Measurements from ENCODE around the gene PPFIBP2.
A peak's percentile ranks its signal among the peaks of the same experiment; 100 is the strongest.

PPFIBP2 gene

GRCh38 chr11:7528514-7529049, 14.8 kb downstream of the PPFIBP2 start:
- DNase-seq = no peak

GRCh38 chr11:7530013-7530640, 16.3 kb downstream of the PPFIBP2 start:
- no peak for DNase-seq

- DNase-seq = no peak
These were observed 17.2 kb downstream of the PPFIBP2 start for GRCh38 chr11:7531011-7531410.

- DNase-seq = no peak
These were observed 18.8 kb downstream of the PPFIBP2 start for GRCh38 chr11:7532405-7533145.

GRCh38 chr11:7533199-7534041, 19.6 kb downstream of the PPFIBP2 start:
- DNase-seq = no peak

GRCh38 chr11:7534042-7534378, 20.2 kb downstream of the PPFIBP2 start:
- no peak for DNase-seq

- no peak for DNase-seq
These were observed 22.3 kb downstream of the PPFIBP2 start for GRCh38 chr11:7536100-7536499.

- DNase-seq = peak; percentile 34
These were observed 23.5 kb downstream of the PPFIBP2 start for GRCh38 chr11:7537265-7537664.

- DNase-seq = no peak
These were observed 24.2 kb downstream of the PPFIBP2 start for GRCh38 chr11:7538031-7538430.

GRCh38 chr11:7538466-7539454, 25.0 kb downstream of the PPFIBP2 start:
- no peak for DNase-seq

GRCh38 chr11:7540830-7541555, 27.2 kb downstream of the PPFIBP2 start:
- no peak for DNase-seq

GRCh38 chr11:7543302-7543701, 29.5 kb downstream of the PPFIBP2 start:
- no peak for DNase-seq

- DNase-seq = no peak
These were observed 30.2 kb downstream of the PPFIBP2 start for GRCh38 chr11:7544021-7544420.

GRCh38 chr11:7545611-7546010, 31.8 kb downstream of the PPFIBP2 start:
- DNase-seq = no peak

- DNase-seq = no peak
These were observed 32.6 kb downstream of the PPFIBP2 start for GRCh38 chr11:7546324-7546791.

GRCh38 chr11:7547687-7548086, 33.9 kb downstream of the PPFIBP2 start:
- DNase-seq = no peak

- DNase-seq = no peak
These were observed 35.0 kb downstream of the PPFIBP2 start for GRCh38 chr11:7548659-7549274.

GRCh38 chr11:7549681-7550080, 35.9 kb downstream of the PPFIBP2 start:
- no peak for DNase-seq

GRCh38 chr11:7551571-7551970, 37.8 kb downstream of the PPFIBP2 start:
- DNase-seq = no peak

- no peak for DNase-seq
These were observed 38.9 kb downstream of the PPFIBP2 start for GRCh38 chr11:7552666-7553065.

Measured in NCI-H1105 (cell line).